GM19193 (cell line): ENCODE data around the gene DNPH1.

ENCODE experiments used
- POLR2A ChIP-seq: IDR thresholded peaks from 4 replicates; pipeline ENCODE4 v1.6.1; 2011; ENCODE audit not compliant: insufficient read depth, insufficient read length; ENCODE audit errors: extremely low read depth

Gene DNPH1

GRCh38 chr6:43269273-43270007 lies 40.2 kb upstream of the DNPH1 start:
- TF ChIP-seq POLR2A: no peak

GRCh38 chr6:43268782-43269272 lies 39.5 kb upstream of the DNPH1 start:
- no peak for TF ChIP-seq POLR2A

- TF ChIP-seq POLR2A: no peak
Observed at GRCh38 chr6:43268355-43268700, 39.0 kb upstream of the DNPH1 start.

DNA sequence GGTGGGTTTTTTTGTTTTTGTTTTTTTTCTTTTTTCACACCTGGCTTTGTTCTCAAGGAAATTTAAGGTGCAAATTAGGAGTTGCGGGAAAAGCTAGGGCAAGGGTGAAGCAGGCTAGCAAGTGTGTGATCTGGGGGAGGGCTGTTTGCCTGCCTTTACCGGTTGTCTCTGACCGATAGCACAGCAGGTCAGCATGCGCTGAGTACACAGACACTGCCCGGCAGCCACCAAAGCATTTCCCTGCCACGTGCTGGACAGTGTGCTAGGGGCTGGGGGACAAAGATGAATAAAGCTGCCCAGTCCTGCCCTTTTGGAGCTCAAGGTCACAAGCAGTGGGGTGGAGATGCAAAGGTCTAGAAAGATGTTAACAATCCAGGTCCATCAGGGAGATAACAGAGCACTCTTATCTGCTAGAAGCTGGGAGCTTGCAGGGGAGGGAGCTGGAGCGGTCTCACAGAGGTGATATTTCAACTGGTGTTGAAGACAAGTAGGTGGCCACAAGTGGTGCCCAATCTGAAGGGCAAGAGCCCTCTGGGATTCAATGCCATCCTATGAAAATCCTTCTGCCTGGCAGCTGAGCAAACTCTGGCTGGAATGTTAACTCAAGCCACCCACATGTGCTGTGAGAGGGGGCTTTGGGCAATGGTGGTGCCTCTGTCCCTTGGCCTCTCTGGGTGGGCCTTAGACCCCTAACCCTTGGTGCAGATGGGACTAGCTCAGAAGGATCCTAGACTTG lies 38.5 kb upstream of the DNPH1 start:
- no peak for TF ChIP-seq POLR2A

DNA sequence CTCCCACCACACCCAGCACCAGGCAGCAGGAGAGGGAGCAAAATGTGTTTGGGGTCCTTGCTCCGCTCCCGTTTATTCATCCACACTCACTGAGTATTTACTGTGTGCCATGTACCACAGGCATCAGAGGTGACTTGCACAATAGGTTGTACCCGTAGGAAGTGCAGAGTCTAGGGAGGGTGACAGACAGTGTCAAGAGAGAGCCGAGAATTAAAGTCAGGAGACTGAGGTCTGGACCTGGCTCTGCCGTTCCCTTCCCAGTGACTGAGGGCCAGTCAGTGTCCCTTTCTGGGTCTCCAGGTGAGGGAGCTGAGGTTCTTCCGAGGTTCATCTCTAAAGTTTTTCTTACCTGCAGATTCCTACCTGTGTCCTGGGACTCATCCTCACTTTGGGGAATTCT lies 36.3 kb upstream of the DNPH1 start:
- no peak for TF ChIP-seq POLR2A

DNA sequence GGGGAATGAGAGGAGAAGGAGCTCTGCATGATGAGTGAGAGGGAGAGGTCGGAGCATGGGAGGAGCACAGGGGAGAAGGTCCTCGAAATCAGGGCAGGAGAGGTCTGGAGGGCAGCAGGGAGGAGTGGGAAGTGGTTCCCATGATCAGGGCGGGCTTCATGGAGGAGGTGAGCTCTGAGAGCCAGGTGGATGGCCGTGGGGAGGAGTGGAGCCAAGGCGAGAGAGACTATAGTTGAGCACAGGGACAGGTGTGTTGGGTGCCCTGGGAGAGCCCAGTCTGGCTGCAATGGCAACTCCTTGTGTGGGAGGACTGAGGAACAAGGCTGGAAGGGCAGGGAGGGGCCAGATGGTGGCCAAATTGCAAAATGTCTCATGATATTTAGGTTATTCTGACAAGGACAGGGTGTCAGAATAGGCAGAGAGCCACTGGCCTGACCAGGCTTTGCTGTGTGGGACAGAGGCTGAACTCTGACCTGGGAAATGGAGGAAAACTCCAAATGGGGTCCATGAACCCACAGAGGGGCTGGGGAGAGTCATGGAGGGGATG lies 35.4 kb upstream of the DNPH1 start:
- TF ChIP-seq POLR2A: no peak

DNA sequence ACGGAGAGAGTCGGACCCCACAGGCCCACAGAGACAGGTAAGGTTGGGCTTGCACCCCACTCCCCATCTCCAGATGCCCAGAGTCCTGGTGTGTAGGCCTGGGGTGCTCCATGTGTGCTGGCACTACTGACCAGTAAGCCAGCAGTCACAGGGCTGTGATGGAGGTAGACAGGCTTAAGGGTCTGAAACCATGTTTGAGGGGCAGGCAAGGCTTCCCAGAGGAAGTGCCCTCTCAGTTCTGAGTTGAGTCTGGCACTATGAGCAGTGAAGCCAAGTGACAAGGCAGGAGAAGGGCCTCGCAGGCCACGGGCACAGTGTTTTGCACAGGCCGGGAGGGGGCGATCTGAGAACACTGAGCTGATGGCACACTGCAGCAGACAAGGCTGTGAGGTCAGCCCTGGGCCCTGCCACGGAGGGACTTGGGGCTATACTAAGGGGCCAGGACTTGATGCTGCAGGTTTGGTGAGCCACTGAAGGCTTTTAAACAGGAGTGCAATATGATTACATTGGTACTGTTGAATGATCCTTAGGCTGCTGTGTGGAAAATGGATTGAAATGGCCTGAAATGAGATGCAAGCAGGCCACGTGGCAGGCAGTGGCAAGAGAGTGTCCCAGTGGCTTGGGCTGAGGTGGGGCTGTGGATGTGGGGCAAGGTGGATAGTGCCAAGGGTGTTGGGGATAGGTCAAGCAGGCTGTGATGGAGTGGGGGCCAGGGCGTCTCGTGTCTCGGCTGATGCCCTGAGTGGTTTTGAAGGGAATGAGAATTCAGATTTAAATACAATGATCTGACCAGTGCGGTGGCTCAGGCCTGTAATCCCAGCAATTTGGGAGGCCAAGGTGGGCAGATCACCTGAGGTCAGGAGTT lies 34.3 kb upstream of the DNPH1 start:
- no peak for TF ChIP-seq POLR2A

- TF ChIP-seq POLR2A: no peak
Observed at GRCh38 chr6:43262780-43263313, 33.6 kb upstream of the DNPH1 start.

- TF ChIP-seq POLR2A: no peak
Observed at GRCh38 chr6:43262000-43262779, 32.9 kb upstream of the DNPH1 start.

- no peak for TF ChIP-seq POLR2A
Observed at GRCh38 chr6:43261198-43261597, 31.9 kb upstream of the DNPH1 start.

DNA sequence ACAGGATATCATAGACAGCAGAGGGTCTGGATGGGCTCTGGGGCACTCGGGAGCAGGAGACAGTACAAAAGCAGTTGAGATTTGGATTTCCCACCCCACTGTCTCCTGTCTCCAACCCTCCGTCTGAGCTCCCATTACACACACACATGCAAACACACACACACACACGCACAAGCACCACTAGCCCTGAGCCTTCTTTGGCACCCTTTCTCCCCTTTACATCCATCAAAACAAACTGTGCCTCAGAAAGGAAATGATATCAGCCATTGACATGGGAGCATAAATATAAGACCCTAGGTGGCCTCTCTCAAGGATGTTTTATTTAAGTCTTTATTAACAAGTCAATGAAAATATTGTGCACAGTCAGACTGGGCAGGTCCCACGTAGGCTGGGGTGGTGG lies 31.5 kb upstream of the DNPH1 start:
- TF ChIP-seq POLR2A: no peak

- no peak for TF ChIP-seq POLR2A
Observed at GRCh38 chr6:43258807-43259686, 29.8 kb upstream of the DNPH1 start.

- TF ChIP-seq POLR2A: no peak
Observed at GRCh38 chr6:43258180-43258579, 28.9 kb upstream of the DNPH1 start.
